Stimulated activated CD4-positive, alpha-beta T cell treated with anti-CD3 and anti-CD28 coated beads, Interleukin-12 subunit alpha, Interleukin-12 subunit beta, amount 100 ng/mL, for 48 hours (primary cell): ENCODE data around the gene PGM2.
"Not testable (repeated sequence)": the region's sequence is repeated elsewhere in the genome, so short reads cannot be mapped to it uniquely, and the experiment has no call there.

Experiments used
- DNase-seq, 3 donors: peaks; one replicate each; pipeline ENCODE4 v3.0.0-alpha.2; 2020; ENCODE audit warnings: low read depth in 2 of 3, low spot score in 1 of 3

PGM2 gene

DNA sequence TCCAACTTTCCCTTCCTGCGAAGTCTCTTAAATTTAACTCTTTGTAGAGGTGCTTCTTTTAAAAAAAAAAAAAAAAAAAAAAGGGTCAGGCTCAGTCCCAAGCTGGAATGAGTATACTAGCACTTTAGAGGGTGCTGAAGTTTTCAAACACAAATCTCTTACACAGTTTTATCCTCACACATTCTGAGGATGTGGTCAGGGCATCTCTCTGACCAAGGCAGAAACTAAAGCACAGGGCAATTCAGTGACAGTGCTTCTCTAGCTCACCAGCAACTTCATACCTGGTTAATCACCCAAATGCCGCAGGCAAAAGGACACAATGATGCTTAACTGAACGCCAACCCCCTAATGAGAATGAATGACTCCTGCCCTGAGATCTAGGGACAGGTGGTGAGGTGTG is 9.8 kb upstream of the PGM2 start:
- no peak for DNase-seq

DNA sequence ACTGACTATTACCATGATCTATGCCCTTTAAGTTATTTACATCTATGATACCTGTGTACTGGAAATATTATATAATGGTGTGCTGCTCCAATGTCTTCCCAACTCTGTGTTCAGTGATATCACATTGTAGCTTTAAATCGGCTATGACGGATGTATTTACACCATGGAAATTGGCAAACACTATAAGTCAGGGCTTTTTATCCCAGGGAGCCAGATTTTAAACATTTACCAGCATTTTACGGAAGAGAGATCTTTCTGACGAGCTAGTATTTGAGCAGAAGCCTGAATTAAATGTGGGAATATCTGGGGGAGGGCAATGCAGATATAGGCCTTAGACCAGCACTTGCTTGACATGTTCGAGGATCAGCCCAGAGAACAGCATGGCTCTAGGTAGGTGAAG is 7.7 kb upstream of the PGM2 start:
- no peak for DNase-seq

DNA sequence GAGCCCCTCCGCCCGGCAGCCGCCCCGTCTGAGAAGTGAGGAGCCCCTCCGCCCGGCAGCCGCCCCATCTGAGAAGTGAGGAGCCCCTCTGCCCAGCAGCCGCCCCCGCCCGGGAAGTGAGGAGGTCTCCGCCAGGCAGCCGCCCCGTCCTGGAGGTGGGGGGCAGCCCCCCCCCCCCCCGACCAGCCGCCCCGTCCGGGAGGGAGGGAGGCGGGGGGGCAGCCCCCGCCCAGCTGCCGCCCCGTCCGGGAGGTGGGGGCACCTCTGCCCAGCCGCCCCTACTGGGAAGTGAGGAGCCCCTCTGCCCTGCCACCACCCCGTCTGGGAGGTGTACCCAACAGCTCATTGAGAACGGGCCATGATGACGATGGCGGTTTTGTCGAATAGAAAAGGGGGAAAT is 6.0 kb upstream of the PGM2 start:
- not testable (repeated sequence) for DNase-seq

DNA sequence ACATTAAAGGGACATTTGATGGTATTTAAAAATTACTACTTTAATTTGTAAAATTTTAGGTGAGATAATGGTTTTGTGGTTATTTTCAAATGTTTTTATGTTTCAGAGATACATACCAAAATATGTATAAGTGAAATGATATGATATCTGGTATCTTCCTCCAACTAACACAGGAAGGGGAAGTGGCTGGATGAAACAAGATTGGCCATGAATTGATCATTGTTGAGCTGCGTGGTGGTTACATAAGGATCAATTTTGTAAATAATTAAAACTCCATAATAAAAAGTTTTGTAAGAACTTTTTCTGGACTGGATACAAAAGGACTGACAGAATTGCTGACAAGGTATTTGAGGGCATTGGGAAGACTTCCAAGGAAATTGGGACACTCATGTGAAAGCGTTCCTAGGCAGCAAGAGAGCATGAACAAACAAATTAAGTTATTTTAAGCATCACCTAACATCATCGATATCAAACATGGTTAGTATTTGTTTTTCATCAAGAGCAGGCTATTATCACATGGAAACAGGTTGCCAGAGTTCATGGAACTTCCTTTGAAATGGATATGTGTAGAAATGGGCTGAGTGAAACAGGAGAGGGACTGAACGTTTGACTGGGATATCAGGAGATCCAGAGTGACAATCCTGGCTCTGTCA is 4.4 kb upstream of the PGM2 start:
- no peak for DNase-seq

DNA sequence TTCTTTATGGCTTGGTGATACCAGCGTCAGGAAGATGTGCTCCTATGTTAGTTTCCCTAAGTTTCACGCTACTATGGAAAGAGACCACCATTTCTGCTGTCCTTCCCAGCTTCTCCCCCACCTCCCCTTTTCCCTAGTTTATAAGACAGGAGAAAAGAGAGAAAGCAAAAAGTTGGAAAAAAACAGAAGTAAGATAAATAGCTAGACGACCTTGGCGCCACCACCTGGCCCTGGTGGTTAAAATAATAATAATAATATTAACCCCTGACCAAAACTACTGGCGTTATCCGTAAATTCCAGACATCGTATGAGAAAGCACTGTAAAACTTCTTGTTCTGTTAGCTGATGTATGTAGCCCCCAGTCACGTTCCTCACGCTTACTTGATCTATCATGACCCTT is 985 bp upstream of the PGM2 start:
- DNase-seq: not testable (repeated sequence)

DNA sequence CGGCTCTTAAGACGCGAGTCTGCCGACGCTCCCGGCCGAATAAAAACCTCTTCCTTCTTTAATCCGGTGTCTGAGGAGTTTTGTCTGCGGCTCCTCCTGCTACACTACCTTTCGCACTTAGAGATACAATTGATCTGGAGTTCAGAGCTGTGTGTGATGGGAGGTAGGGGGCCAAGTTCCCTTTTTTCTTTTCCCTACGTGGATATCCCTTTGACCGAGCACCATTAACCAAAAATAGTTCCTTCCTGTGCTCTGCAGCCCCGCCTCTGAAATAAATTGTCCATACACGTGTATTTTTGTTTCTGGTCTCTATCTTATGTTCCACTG is 555 bp upstream of the PGM2 start:
- DNase-seq: no peak

DNA sequence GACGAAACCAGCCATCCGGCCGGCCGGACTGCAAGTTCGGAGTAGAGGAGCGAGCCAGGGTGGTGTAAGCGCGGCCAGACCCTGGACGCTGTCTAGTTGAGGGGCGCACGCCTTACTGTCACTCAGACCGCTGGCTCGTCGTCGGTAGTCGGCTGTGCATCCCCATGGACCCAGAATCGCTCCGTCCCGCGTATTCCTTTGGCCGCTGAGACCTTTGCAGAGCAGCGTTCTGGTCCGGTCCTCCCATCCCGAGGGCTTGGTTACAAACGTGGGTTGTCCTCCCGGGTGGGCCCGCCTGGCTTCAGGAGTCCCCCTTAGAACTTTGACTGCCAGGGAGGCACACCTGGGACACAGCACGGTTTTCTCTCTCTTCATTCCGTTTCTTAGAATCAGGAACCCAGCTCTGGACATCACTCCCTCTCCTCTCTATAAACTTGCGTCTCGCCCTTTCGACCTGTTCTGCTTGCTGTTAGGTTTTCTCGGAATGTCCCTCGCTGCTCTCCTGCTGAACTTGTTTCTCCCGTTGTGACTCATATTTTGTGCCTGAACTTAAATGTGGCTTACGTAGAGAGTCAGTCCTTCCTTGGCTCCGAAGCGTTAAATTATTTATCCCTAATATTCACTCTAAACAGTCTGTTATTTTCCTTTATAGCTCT is 672 bp downstream of the PGM2 start:
- DNase-seq: peak in 1 of 3 donors; percentile 8

DNA sequence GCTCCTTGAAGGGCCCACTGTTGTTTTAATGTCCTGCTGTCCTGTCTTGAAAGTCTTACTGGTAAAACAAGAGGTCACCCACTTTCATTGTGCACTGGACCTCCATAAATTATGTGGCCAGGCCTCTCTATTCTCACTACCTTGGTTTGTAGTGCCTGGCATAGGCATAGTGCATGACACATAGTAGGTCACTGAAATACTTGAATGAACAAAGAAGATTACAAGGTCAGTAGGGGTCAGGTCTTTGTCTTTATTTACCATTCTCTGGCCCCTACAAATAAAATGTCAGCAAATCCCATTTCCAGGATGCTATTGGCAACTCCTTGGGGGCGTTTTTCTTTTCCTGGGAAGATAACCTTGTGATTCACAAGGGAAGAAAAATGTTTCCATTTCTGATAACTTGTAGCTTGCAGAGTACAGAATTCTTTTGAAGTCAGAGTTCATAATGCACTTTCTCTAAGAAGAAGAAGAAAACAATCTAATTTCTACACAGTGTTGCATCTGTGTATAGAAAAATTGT is 1.4 kb downstream of the PGM2 start:
- no peak for DNase-seq

DNA sequence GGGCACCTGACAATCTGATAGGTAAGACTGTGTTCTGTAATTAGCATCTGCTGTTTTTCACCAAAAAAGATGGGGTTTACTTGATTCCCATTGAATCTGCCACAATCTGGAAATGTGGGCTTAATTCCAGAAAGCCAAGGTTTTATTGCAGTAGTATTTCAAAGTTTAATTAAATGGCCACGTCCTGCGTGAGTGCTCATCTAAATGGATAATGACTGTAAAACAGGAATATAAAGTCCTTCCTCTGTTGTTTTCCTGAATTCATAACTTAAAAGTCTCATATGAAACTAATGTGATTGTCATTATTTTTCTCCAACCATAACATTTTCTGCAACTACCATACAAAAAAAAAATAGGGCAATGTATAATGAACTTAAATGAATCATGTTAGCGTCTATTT is 2.4 kb downstream of the PGM2 start:
- no peak for DNase-seq

DNA sequence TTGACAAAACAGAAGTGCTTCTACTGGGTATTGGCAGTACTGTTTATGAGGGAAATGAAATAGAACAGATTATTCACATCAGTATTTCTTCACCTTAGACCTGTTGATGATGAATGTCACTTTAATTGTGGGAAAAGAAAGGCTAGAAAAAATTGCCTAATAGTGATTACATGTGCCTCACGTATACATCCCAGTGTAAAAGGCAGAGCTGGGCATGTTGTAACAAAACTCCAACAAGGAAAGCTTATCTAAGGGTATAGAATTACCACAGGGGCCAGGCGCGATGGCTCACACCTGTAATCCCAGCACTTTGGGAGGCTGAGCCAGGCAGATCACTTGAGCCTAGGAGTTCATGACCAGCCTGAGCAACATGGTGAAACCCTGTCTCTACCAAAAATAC is 4.2 kb downstream of the PGM2 start:
- DNase-seq: no peak

DNA sequence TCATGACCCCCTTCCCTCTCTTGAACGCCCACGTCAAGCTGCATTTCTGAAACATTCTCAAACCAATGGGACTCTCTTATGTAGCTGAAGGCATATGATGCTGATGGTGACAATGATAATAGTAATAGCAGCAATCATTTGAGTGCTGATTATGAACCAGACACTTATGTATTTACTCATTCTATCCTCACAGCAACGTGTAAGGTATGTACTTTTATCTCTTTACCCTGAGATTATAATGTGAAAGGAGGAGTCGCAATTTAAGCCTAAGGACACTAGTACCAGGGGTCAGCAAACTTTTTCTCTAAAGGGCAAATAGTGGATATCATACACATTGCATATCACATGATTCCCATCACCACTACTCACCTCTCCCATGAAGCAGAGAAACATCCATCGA is 8.5 kb downstream of the PGM2 start:
- no peak for DNase-seq

DNA sequence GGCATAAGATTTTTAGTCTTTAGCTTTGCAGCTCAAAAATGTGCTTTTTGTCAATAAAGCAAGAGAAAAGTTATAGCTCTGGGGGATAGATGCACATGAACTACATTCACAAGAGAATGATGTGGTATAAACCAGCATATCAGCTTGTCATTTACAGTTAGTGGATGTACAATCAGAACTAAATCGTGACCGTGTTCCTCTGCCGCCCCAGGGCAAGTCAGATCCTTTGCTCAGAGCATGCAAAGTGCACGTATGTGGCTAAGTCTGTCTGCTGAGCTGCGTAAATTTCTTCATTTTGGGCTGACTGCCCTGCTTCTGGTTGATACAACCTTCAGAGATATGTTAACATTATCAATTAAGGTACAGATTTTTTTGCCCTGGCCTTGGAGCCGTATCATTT is 9.3 kb downstream of the PGM2 start:
- DNase-seq: no peak

DNA sequence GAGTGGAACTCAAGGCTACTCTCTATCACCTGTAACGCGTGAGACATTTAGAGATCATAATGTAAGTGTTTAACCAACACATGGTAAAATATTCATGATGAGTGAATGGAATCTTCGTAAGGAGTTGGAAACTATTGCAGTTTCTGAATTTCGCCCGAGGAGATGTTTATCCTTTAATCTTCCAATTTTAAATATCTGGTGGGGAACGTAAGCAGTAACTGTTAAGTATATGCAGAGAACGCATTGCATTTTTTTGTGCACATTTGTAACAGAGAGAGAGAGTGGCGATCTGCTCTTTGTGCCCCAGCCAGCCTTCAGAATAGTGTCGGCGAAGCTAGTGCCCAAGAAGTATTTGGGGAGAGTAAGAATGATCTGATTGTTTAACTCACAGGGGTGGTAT is 9.8 kb downstream of the PGM2 start:
- no peak for DNase-seq

DNA sequence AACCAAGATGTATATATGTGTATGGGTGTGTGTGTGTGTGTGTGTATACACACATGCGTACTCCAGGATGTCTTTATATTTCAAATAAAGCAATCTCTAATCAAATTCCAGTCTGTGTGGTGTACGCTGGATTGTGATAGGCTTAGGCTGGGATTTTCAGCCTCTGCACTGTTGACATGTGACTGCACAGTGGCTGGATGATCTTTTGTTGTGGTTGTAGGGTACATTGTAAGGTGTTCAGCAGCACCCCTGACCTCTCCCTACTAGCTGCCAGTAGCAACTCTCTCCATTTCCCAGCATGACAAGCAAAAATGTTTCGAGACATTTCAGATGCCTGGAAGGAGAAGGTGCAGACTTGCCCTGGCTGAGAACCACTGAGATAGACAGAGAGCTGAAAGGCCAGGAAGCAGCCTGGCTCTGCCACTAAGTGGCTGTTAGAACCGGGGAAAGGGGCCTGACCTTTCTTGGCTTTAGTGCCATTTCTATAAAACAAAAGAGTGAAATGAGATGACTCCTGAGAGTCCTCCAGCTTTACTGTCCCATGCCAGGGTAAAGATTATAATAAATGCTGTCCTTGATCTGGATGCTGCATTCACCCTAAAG is 10.5 kb downstream of the PGM2 start:
- DNase-seq: no peak

DNA sequence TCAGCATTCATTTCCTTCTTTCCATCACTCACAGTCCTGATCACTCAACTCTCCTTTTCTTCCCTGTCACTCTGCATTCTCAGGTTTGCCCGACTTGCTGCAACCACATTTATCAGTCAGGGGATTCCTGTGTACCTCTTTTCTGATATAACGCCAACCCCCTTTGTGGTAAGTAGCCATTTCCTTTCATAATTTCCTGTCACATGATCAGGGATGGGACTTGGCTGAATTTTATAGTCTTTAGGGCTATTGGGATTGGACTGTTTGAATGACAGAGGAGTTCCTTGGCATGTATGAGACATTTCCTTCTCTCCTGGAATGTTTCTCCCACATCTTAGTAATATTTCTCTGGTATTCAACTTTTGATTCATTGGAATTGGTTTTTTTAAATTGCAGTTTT is 11.0 kb downstream of the PGM2 start:
- DNase-seq: no peak

DNA sequence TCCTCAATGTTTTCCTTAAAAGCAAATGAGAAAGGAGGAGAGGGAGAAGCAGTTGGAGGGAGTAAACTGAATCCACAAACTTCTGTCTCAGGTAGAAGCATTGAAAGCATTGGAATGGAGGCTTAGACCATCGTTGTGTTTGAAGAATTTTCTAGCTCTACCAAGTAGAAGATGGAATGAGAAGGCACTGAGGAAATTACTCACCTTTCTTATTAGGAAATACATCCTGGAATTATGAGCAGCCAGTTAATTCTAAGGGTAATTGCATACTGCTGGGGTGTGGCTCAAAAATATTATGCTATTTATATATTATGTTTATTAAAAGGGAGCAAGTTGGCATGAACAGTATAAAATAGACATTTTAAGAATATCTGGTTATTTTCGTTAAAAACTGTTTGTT is 12.9 kb downstream of the PGM2 start:
- no peak for DNase-seq

DNA sequence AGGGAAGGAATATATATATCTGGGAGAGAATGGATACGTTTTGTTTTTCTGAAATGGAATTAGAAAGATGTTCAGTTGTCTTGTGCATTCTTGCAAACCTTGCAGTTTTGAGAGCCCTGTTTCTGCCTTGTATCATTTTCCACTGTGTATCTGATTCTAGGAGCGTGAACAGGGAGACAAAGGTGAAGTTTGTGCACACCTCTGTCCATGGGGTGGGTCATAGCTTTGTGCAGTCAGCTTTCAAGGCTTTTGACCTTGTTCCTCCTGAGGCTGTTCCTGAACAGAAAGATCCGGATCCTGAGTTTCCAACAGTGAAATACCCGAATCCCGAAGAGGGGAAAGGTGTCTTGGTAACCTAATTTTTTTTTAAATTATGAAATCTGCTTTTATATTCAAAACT is 17.7 kb downstream of the PGM2 start:
- no peak for DNase-seq

DNA sequence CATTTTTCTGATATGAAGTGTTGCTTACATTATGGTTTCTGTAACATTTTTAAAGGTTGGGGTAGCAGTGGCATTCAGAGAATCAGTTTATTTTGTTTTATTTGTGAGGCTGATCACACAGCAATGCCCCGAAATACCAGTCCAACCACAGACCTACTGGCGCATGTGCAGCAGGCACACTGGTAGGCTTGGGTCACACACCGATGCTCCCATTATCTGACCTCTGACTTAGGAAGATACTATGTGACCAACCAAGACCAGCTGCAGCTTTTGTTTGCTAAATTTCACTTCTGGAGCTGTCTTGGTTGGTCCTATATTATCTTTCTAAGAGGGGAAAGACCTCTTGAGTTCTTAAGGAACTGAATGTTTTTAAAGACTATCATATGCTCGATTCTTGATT is 18.7 kb downstream of the PGM2 start:
- DNase-seq: no peak

DNA sequence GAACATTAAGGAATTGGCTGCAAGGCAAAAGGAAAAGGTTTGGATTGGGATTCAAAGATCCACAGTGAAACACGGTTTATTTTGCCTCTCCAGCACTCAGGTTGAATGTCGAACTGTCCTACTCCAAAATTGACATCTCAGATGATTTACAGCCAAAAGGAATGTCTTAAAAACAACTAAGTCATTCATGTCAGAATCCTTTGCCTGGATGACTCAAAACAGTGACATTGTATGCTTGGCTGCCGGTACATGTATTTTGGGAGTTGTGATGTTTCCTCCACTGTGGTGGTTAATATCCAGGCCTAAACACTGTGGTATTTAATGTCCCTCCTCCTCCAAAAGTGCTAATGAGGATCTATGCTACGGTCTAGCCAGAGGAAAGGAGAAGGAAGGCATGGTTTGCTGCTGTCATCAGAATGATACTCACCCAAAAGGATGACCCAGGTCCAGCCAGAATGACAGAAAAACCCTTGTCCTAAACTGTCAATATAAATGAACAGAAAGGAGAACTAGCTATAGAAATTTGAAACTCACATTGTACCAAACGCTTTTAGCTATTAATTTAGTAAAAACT is 20.9 kb downstream of the PGM2 start:
- DNase-seq: no peak

DNA sequence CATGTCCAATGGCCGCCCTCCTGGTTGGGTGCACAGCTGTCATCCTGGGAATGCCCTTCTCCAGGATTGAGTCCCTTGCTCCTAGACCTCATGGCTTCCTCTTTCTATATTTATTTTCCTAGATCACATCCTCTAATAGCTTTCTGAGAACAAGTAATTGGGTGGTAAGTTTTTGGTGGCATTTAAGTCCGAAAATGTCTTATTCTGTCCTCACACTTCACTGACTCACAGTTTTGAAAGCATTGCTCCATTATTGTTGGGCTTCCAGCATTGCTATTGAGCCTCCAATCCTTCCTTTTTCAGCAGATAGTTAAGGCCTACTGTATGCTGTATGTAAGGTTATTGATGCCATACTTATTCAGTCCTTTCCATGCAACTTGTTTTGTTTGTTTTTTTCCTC is 25.9 kb downstream of the PGM2 start:
- no peak for DNase-seq

DNA sequence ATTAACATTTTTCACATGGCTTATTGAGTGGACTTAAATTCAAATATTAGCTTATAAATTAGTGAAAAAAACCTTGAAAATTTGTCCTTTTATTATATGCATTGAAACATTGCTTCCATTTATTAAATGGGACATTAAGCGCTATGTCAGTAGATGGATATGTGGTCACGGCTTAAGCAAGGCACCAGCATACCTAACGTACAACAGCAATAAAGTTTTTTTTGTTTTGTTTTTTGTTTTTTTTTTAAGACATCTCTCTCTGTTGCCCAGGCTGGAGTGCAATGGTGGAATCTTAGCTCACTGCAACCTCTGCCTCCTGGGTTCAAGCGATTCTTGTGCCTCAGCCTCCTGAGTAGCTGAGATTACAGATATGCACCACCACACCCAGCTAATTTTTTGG is 31.6 kb downstream of the PGM2 start:
- DNase-seq: no peak

DNA sequence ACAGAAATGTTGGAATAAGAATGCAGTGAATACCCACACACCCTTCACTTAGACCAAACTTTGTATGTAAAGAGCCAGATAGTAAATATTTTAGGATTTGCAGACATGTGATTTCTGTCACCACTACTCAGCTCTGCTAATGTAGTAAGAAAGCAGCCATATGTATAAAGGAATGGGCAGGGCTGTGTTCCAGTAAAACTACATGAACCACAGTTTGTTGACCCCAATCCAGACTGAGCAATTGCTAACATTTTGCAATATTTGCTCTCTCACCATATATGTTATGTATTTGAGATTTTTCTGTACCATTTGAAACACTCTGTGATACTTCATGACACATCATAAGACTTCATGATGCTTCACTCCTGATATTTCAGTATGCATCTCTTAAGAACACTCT is 32.4 kb downstream of the PGM2 start:
- no peak for DNase-seq

DNA sequence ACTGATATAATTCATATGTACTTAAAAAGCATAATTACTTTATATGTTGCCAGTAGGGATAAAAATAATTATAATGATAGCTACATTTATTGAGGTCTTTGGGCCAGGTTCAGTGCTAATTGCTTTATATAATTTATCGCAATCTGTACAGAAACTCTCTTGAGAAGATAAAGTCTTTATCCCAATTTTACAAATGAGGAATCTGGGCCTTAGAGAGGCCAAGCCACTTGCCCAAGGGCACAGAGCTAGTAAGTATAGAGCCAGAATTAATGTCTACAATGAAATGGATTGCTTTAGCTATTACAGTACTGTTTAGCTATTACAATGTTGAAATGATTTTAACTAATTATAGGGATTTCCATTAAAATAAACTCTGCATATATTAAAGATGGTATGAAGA is 33.8 kb downstream of the PGM2 start:
- no peak for DNase-seq
